Mesenchymal stem cell (in vitro differentiated cells and primary cell): ENCODE data around the gene DBX1.

Experiments
- DNase-seq: peaks from one replicate; pipeline ENCODE4 v3.0.0-alpha.2; 2013
- H2AFZ ChIP-seq: one replicate; pipeline ENCODE4 v1.6.1; 2013; ENCODE audit warnings: low read depth, mild to moderate bottlenecking, control low read depth, inconsistent platforms, low read length, moderate library complexity
- H2AK5ac ChIP-seq: 2 replicates; pipeline ENCODE4 v1.6.1; 2013; ENCODE audit warnings: low read length, moderate library complexity, mild to moderate bottlenecking, inconsistent platforms; ENCODE audit not compliant: severe bottlenecking
- H2BK120ac ChIP-seq: one replicate; pipeline ENCODE4 v1.6.1; 2013; ENCODE audit warnings: low read depth, mild to moderate bottlenecking, inconsistent platforms, low read length, moderate library complexity
- H2BK12ac ChIP-seq, 2 experiments: one replicate each; pipeline ENCODE4 v1.6.1; 2013; ENCODE audit warnings: inconsistent platforms in 2 of 2, low read length in 2 of 2, mild to moderate bottlenecking in 2 of 2, moderate library complexity in 2 of 2, control low read depth in 1 of 2
- H2BK15ac ChIP-seq: one replicate; pipeline ENCODE4 v1.6.1; 2013; ENCODE audit warnings: mild to moderate bottlenecking, low read depth, inconsistent platforms; ENCODE audit not compliant: poor library complexity, severe bottlenecking
- H2BK5ac ChIP-seq: 2 replicates; pipeline ENCODE4 v1.6.1; 2013; ENCODE audit warnings: low read depth, mild to moderate bottlenecking, low read length, control low read depth, inconsistent platforms; ENCODE audit not compliant: poor library complexity, severe bottlenecking
- H3K14ac ChIP-seq, 2 experiments: one replicate each; pipeline ENCODE4 v1.6.1; 2013; ENCODE audit warnings: inconsistent platforms in 2 of 2, low read length in 2 of 2, control low read depth in 1 of 2, mild to moderate bottlenecking in 1 of 2, moderate library complexity in 1 of 2
- H3K18ac ChIP-seq, 2 experiments: one replicate each; pipeline ENCODE4 v1.6.1; 2013; ENCODE audit warnings: inconsistent platforms in 2 of 2, low read length in 2 of 2, control low read depth in 1 of 2, low read depth in 1 of 2, mild to moderate bottlenecking in 1 of 2
- H3K23ac ChIP-seq, 2 experiments: one replicate each; pipeline ENCODE4 v1.6.1; 2013; ENCODE audit warnings: inconsistent platforms in 2 of 2, low read length in 2 of 2, mild to moderate bottlenecking in 2 of 2, moderate library complexity in 2 of 2, control low read depth in 1 of 2
- H3K27ac ChIP-seq: 2 replicates; pipeline ENCODE4 v1.5.1; 2013; ENCODE audit warnings: mild to moderate bottlenecking, moderate library complexity, low read length, control low read depth, inconsistent platforms; ENCODE audit not compliant: poor library complexity, severe bottlenecking
- H3K27me3 ChIP-seq, 2 experiments: 2 replicates each; pipeline versions ENCODE4 v1.6.1 to v1.7.0; 2013; ENCODE audit warnings: low read length in 2 of 2, mild to moderate bottlenecking in 2 of 2, moderate library complexity in 2 of 2, control low read depth in 1 of 2, inconsistent platforms in 1 of 2; ENCODE audit not compliant: control insufficient read depth in 1 of 2, insufficient read depth in 1 of 2
- H3K36me3 ChIP-seq, 2 experiments: 2 replicates each; pipeline versions ENCODE4 v1.6.1 to v1.7.0; 2013; ENCODE audit warnings: low read length in 2 of 2, control low read depth in 1 of 2, inconsistent platforms in 1 of 2, low read depth in 1 of 2, mild to moderate bottlenecking in 1 of 2; ENCODE audit not compliant: insufficient read depth in 2 of 2, control insufficient read depth in 1 of 2
- H3K4ac ChIP-seq, 2 experiments: one replicate each; pipeline ENCODE4 v1.6.1; 2013; ENCODE audit warnings: inconsistent platforms in 2 of 2, low read length in 2 of 2, mild to moderate bottlenecking in 2 of 2, moderate library complexity in 2 of 2, control low read depth in 1 of 2, low read depth in 1 of 2
- H3K4me1 ChIP-seq: 2 replicates; pipeline ENCODE4 v1.6.1; 2013; ENCODE audit warnings: low read depth, low read length, control low read depth; ENCODE audit not compliant: control insufficient read depth, insufficient read depth
- H3K4me2 ChIP-seq: 2 replicates; pipeline ENCODE4 v1.6.1; 2013; ENCODE audit warnings: low read length, mild to moderate bottlenecking, inconsistent platforms; ENCODE audit not compliant: poor library complexity, severe bottlenecking
- H3K4me3 ChIP-seq, 2 experiments: 2 replicates each; pipeline versions ENCODE4 v1.5.1 to v1.7.0; 2013; ENCODE audit warnings: low read length in 2 of 2, mild to moderate bottlenecking in 2 of 2, control low read depth in 1 of 2, low read depth in 1 of 2; ENCODE audit not compliant: insufficient read depth in 1 of 2
- H3K79me1 ChIP-seq: replicated peaks from 2 replicates; pipeline ENCODE4 v1.6.1; 2013; ENCODE audit warnings: mild to moderate bottlenecking, control low read depth, low read length, inconsistent platforms; ENCODE audit not compliant: poor library complexity, severe bottlenecking
- H3K9ac ChIP-seq: 2 replicates; pipeline ENCODE4 v1.7.0; 2013; ENCODE audit warnings: mild to moderate bottlenecking, low read length, moderate library complexity
- H3K9me3 ChIP-seq: 2 replicates; pipeline ENCODE4 v1.7.0; 2013; ENCODE audit warnings: mild to moderate bottlenecking, low read length; ENCODE audit not compliant: control insufficient read depth
- H4K8ac ChIP-seq: one replicate; pipeline ENCODE4 v1.6.1; 2013; ENCODE audit warnings: inconsistent platforms, mild to moderate bottlenecking, low read length, moderate library complexity
- H4K91ac ChIP-seq: one replicate; pipeline ENCODE4 v1.6.1; 2013; ENCODE audit warnings: mild to moderate bottlenecking, low read length, inconsistent platforms
- WGBS: methylation state at CpG from one replicate; pipeline ENCODE4 v1.1.7; 2013; ENCODE audit warnings: mixed read lengths; 5-methylcytosine and 5-hydroxymethylcytosine counted together

Gene DBX1

DNA sequence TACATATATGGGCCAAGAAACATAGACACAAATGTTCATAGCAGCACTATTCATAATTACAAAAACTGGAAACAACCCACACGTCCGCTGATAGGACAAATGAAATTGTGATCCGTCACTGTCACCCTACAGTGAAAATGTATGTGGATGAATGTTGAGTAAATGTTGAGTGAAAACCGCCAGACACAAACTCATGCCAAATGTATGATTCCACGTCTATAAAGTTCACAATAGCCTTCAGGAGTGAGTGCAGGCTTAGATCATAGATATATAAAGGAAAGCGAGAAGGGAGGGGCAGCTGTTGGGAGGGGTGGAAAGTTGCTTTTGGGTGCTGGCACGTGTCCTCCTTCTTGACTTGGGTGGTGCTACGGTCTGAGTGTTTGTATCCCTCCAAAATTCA is 33.6 kb downstream of the DBX1 start:
- H2BK15ac ChIP-seq = no peak overlapping the region
- H2BK120ac ChIP-seq = no peak overlapping the region
- DNase-seq = no peak
- H3K4me1 ChIP-seq = peaks cover 6% of the 10 kb centered on the region
- peaks cover 0 to 6% of the 10 kb centered on the region in 2 experiments for H3K36me3 ChIP-seq
- H4K91ac ChIP-seq = no peak overlapping the region
- H3K27me3 ChIP-seq = peaks cover 0 to 4% of the 10 kb centered on the region in 2 experiments
- H3K79me1 ChIP-seq = no peaks in the 10 kb centered on the region
- 93% methylated on average over 7 of the region's 8 CpGs for WGBS
- H4K8ac ChIP-seq = no peak overlapping the region
- no peak overlapping the region for H3K14ac ChIP-seq
- no peak overlapping the region for H3K4ac ChIP-seq
- no peak overlapping the region for H2BK12ac ChIP-seq
- H2AK5ac ChIP-seq = no peak overlapping the region
- no peak overlapping the region for H2BK5ac ChIP-seq
- no peak overlapping the region for H3K27ac ChIP-seq
- no peak overlapping the region for H3K4me3 ChIP-seq
- no peak overlapping the region for H3K4me2 ChIP-seq
- no peak overlapping the region for H2AFZ ChIP-seq
- H3K18ac ChIP-seq = no peak overlapping the region
- no peaks in the 10 kb centered on the region for H3K9me3 ChIP-seq
- H3K23ac ChIP-seq = no peak overlapping the region
- H3K9ac ChIP-seq = no peak overlapping the region

DNA sequence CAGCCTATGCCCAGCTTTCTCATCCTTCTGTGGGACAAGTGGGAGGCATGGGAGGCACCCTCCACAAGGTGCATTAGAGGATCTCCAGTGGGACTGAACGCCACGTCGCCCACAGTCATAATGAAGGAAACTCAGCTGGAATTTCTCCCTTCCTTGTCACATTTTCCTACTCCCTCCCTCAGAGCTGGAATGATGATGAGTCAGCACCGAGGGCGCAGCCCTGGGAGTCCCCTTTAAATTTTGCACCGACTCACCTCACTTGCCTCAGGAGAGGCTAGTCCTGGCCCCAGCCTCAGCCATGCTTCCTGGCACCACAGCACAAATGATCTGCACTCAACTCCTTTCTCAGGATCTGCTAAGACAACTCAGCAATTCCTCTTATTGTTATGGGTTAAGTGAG is 34.3 kb downstream of the DBX1 start:
- H3K14ac ChIP-seq = no peak overlapping the region
- no peak overlapping the region for H3K4me2 ChIP-seq
- H4K91ac ChIP-seq = no peak overlapping the region
- H3K4ac ChIP-seq = no peak overlapping the region
- H3K18ac ChIP-seq = no peak overlapping the region
- H3K27ac ChIP-seq = no peak overlapping the region
- no peak overlapping the region for H2BK120ac ChIP-seq
- H4K8ac ChIP-seq = no peak overlapping the region
- no peaks in the 10 kb centered on the region for H3K79me1 ChIP-seq
- no peaks in the 10 kb centered on the region for H3K9me3 ChIP-seq
- no peak overlapping the region for H2AK5ac ChIP-seq
- no peaks in the 10 kb centered on the region for H3K27me3 ChIP-seq
- H3K4me1 ChIP-seq = peaks cover 3% of the 10 kb centered on the region
- no peak overlapping the region for H2BK15ac ChIP-seq
- no peak overlapping the region for H3K23ac ChIP-seq
- WGBS = 49% methylated on average over 6 of the region's 6 CpGs
- H3K4me3 ChIP-seq = no peak overlapping the region
- no peak overlapping the region for H2BK12ac ChIP-seq
- DNase-seq = peak; percentile 51
- no peak overlapping the region for H2AFZ ChIP-seq
- peaks cover 0 to 14% of the 10 kb centered on the region in 2 experiments for H3K36me3 ChIP-seq
- no peak overlapping the region for H2BK5ac ChIP-seq
- H3K9ac ChIP-seq = no peak overlapping the region

DNA sequence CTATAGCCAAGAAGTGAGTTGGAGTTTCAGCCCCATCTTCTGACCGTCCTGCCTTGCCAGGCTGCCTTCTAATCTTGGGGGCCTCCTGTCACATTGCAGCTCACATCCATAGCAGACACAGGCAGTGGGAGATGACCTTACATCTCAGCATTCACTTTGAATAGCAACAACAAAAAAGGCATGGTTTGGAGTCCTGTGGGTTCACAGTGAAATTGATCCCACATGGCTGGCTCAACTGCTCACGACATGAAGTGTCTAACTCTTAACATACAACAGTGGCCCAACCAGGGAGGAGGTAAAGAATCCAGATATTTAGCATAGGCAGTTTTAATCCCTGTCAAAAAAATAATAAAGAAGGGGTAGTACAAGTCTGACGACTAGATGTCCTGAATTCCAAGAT is 38.1 kb downstream of the DBX1 start:
- no peak for DNase-seq
- Histone ChIP-seq H3K23ac (no peak overlapping the region), H2BK15ac (no peak overlapping the region), H3K14ac (no peak overlapping the region), H2AK5ac (no peak overlapping the region), H4K8ac (no peak overlapping the region), H2AFZ (no peak overlapping the region), H3K4me3 (no peak overlapping the region), H3K27ac (no peak overlapping the region), H2BK120ac (no peak overlapping the region), H2BK12ac (no peak overlapping the region), H4K91ac (no peak overlapping the region), H3K9me3 (no peaks in the 10 kb centered on the region), H3K4me1 (peaks cover 3% of the 10 kb centered on the region), H3K79me1 (no peaks in the 10 kb centered on the region), H3K4me2 (no peak overlapping the region), H3K4ac (no peak overlapping the region), H3K36me3 (peaks cover 18 to 52% of the 10 kb centered on the region in 2 experiments), H2BK5ac (no peak overlapping the region), H3K18ac (no peak overlapping the region), H3K9ac (no peak overlapping the region), H3K27me3 (no peaks in the 10 kb centered on the region)
- WGBS = 100% methylated on average over 1 of the region's 3 CpGs

DNA sequence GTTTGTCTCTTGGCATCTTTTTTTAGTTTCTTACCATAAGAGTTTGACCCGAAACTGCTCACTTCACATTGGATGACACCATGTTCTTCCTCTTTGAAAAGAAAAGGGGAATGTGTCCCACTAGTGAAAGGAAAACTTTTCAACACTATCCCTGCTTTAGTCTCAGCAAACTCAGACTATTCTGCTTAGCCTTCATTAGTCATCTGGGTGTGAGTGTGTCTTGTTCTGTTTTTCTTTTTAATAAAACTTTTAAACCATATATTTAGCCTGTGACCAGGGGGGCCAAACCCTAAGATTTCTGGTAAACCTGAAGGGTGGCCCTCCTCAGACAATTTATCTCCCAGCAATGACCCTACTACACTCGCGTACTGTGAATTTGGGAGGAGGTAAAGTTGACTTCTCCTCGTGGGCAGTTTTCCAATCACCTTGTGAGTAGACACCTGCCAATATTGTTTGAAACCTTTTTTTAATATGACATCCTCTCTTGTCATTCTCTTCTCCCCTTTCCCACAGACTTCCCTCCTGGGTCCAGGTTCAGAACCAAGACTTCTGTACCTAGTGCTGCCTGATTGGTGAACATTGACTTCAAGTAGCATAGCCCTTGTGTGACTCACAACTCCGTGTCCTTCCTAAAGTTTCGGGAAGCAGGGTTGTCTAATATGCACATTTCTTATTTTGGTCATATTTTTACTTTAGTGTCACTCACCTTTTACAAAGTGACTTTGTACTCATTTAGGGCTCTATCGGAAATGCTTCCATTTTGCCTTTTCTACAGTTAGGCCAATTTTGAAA is 39.9 kb downstream of the DBX1 start:
- Histone ChIP-seq H2BK120ac (no peak overlapping the region), H3K4me1 (no peaks in the 10 kb centered on the region), H2BK12ac (no peak overlapping the region), H3K36me3 (peaks cover 18 to 67% of the 10 kb centered on the region in 2 experiments), H2BK15ac (no peak overlapping the region), H3K27me3 (no peaks in the 10 kb centered on the region), H3K23ac (no peak overlapping the region), H3K4ac (no peak overlapping the region), H3K14ac (no peak overlapping the region), H4K91ac (no peak overlapping the region), H3K4me2 (no peak overlapping the region), H3K18ac (no peak overlapping the region), H3K79me1 (no peaks in the 10 kb centered on the region), H2AK5ac (no peak overlapping the region), H3K9ac (no peak overlapping the region), H3K27ac (no peak overlapping the region), H3K4me3 (no peak overlapping the region), H4K8ac (no peak overlapping the region), H2AFZ (no peak overlapping the region), H2BK5ac (no peak overlapping the region), H3K9me3 (no peaks in the 10 kb centered on the region)
- no peak for DNase-seq
- 94% methylated on average over 6 of the region's 7 CpGs for WGBS
